HepG2 (cell line): ENCODE data around the gene GPBAR1. TPM values are rescaled to one million over a fixed set of nuclear protein-coding genes. Genes with fewer than 3 reads are reported as not detected.

Source experiments
- ATAC-seq: fragments of 200-7000 bp; cut with Tn5 transposase; 3 replicates; pipeline ENCODE4 v1.9.1; 2020; ENCODE audit warnings: mild to moderate bottlenecking, moderate library complexity
- BruUV-seq: library from RNA; stranded (reverse); fragments of 400-500 nt; replicated peaks from 2 replicates; lab custom pipeline; 2021; lab: Mats Ljungman, UMichigan
- CTCF ChIA-PET: fragments of 300-600 bp; formaldehyde crosslinking; extraction: SDS; loops from one replicate; lab custom pipeline; 2021; ENCODE audit warnings: low total read pairs, inconsistent platforms, low intra/inter-chr PET ratio; lab: Yijun Ruan, JAX
- POLR2A ChIA-PET: fragments of 350-600 bp; sonication (Branson Sonifier 250); formaldehyde crosslinking; loops from one replicate; lab custom pipeline; 2020; ENCODE audit warnings: antibody characterized with exemption, inconsistent platforms; lab: Yijun Ruan, JAX
- DNase-seq: peaks from one replicate; pipeline ENCODE4 v3.0.0-alpha.2; 2015; ENCODE audit warnings: low spot score
- FAIRE-seq: peaks from 3 replicates; lab custom pipeline; 2011; peaks lifted over from hg19 to GRCh38; lab: Jason Lieb, UNC
- H2AFZ ChIP-seq: one replicate; pipeline ENCODE4 v1.6.1; 2011; ENCODE audit warnings: low read length, inconsistent platforms
- H3K27ac ChIP-seq: fragments of 300-600 bp; 3 replicates; pipeline ENCODE4 v1.8.0; 2011; ENCODE audit warnings: mixed run types, mild to moderate bottlenecking, mixed read lengths, low read length, inconsistent platforms; ENCODE audit not compliant: insufficient read depth; ENCODE audit errors: extremely low read length
- H3K27me3 ChIP-seq, 2 experiments: fragments of 200-600 bp in 1 of 2; 2 replicates in 1 of 2; 3 replicates in 1 of 2; pipeline versions ENCODE4 v1.6.0 to v1.8.0; 2011; ENCODE audit warnings: low read length in 2 of 2, mild to moderate bottlenecking in 2 of 2, moderate library complexity in 2 of 2, inconsistent platforms in 1 of 2; ENCODE audit not compliant: insufficient read depth in 2 of 2, control insufficient read depth in 1 of 2
- H3K36me3 ChIP-seq, 2 experiments: fragments of 200-600 bp in 1 of 2; replicated peaks in 1 of 2; 2 replicates in 1 of 2; 3 replicates in 1 of 2; pipeline versions ENCODE4 v1.5.1 to v1.8.0; 2011; ENCODE audit warnings: low read length in 2 of 2, inconsistent platforms in 1 of 2; ENCODE audit not compliant: insufficient read depth in 2 of 2, control insufficient read depth in 1 of 2
- H3K4me1 ChIP-seq: 2 replicates; pipeline ENCODE4 v1.5.1; 2012; ENCODE audit warnings: low read length, inconsistent platforms; ENCODE audit not compliant: insufficient read depth
- H3K4me2 ChIP-seq: 2 replicates; pipeline ENCODE4 v1.6.0; 2011; ENCODE audit warnings: low read depth, low read length, inconsistent platforms
- H3K4me3 ChIP-seq, 3 experiments: fragments of 200-600 bp in 1 of 3; sonication (generic), shearing (Covaris generic) in 1 of 3; replicated peaks in 1 of 3; 2 replicates each; pipeline ENCODE4 v1.5.1; 2011 to 2016; ENCODE audit warnings: low read length in 3 of 3, inconsistent platforms in 2 of 3, low read depth in 2 of 3, mild to moderate bottlenecking in 2 of 3, control low read depth in 1 of 3, mixed read lengths in 1 of 3; ENCODE audit not compliant: insufficient read depth in 1 of 3
- H3K79me2 ChIP-seq: one replicate; pipeline ENCODE4 v1.6.1; 2011; ENCODE audit warnings: low read length, inconsistent platforms; ENCODE audit not compliant: insufficient read depth
- H3K9ac ChIP-seq: 2 replicates; pipeline ENCODE4 v1.6.0; 2011; ENCODE audit warnings: mild to moderate bottlenecking, low read depth, low read length, inconsistent platforms; ENCODE audit not compliant: insufficient read depth
- H3K9me3 ChIP-seq: 2 replicates; pipeline ENCODE4 v1.5.1; 2012; ENCODE audit warnings: mild to moderate bottlenecking, low read length
- H4K20me1 ChIP-seq: 2 replicates; pipeline ENCODE4 v1.6.0; 2011; ENCODE audit warnings: inconsistent platforms, mild to moderate bottlenecking, low read length, moderate library complexity; ENCODE audit not compliant: insufficient read depth
- AFF4 ChIP-seq: sonication (generic); formaldehyde crosslinking; IDR thresholded peaks from 2 replicates; pipeline ENCODE4 v1.4.0; 2020; ENCODE audit warnings: missing genetic modification reagents
- CTCF ChIP-seq: sonication (generic); formaldehyde crosslinking; IDR thresholded peaks from 2 replicates; pipeline ENCODE4 v1.5.0; 2020; ENCODE audit warnings: mild to moderate bottlenecking, missing genetic modification reagents, moderate library complexity
- HDAC1 ChIP-seq: sonication (generic); formaldehyde crosslinking; IDR thresholded peaks from 2 replicates; pipeline ENCODE4 v1.5.1; 2020; ENCODE audit warnings: mild to moderate bottlenecking, missing genetic modification reagents
- IKZF5 ChIP-seq: IDR thresholded peaks from 2 replicates; pipeline ENCODE4 v1.6.1; 2018; ENCODE audit warnings: missing genetic modification reagents, mild to moderate bottlenecking, missing compliant biosample characterization
- KDM5A ChIP-seq: fragments of 200-600 bp; sonication (generic); IDR thresholded peaks from 2 replicates; pipeline ENCODE4 v1.7.0; 2018; ENCODE audit warnings: antibody characterized with exemption, mild to moderate bottlenecking, low read length, borderline replicate concordance
- NFRKB ChIP-seq: fragments of 450-650 bp; IDR thresholded peaks from 2 replicates; pipeline ENCODE4 v1.6.1; 2017
- PAF1 ChIP-seq: IDR thresholded peaks from 2 replicates; pipeline ENCODE4 v1.6.1; 2016; ENCODE audit warnings: missing genetic modification reagents, missing compliant biosample characterization
- PHF21A ChIP-seq: sonication (generic); formaldehyde crosslinking; IDR thresholded peaks from 2 replicates; pipeline ENCODE4 v1.5.0; 2020; ENCODE audit warnings: mild to moderate bottlenecking, missing genetic modification reagents
- PPARG ChIP-seq: conservative IDR thresholded peaks from 2 replicates; pipeline ENCODE4 v1.6.1; 2016; ENCODE audit warnings: missing biosample characterization, missing genetic modification reagents
- SALL2 ChIP-seq: sonication (generic); formaldehyde crosslinking; IDR thresholded peaks from 2 replicates; pipeline ENCODE4 v1.8.1; 2023; ENCODE audit warnings: mild to moderate bottlenecking, missing genetic modification reagents, inconsistent platforms
- TEAD3 ChIP-seq: optimal IDR thresholded peaks from 2 replicates; pipeline ENCODE3; 2016; ENCODE audit warnings: borderline replicate concordance
- ZGPAT ChIP-seq: IDR thresholded peaks from 2 replicates; pipeline ENCODE4 v1.6.1; 2016; ENCODE audit warnings: mild to moderate bottlenecking
- ZSCAN25 ChIP-seq: sonication (generic); formaldehyde crosslinking; IDR thresholded peaks from 2 replicates; pipeline ENCODE4 v1.8.0; 2022; ENCODE audit warnings: mild to moderate bottlenecking, missing genetic modification reagents
- WGBS: methylation state at CpG from one replicate; pipeline ENCODE4 v1.1.6; 2017; ENCODE audit warnings: low lambda C conversion rate; 5-methylcytosine and 5-hydroxymethylcytosine counted together
- in situ Hi-C: cut with HindIII; loops from 2 replicates; pipeline ENCODE4 v1.10.0; 2017; ENCODE audit warnings: low pct_unique_long_range_greater_than_20kb; ENCODE audit not compliant: extremely low pct_ligation_motif_present
- intact Hi-C: fragments of 100-400 bp; cut with micrococcal nuclease; formaldehyde crosslinking; loops from one replicate; pipeline ENCODE4 v1.10.0; 2022; ENCODE audit not compliant: unreplicated experiment
- polyA plus RNA-seq, 8 experiments: library from polyadenylated mRNA; depleted of rRNA in 3 of 8; stranded (reverse) in 7 of 8; unstranded in 1 of 8; fragments of >200 nt; fragmentation: Illumina TruSeq in 4 of 8; extraction: Trizol in 4 of 8; gene quantifications; 2 replicates each; pipeline versions ENCODE4 v1.2.1 to v1.2.3, GENCODE V29; 2011 to 2016; ENCODE audit warnings: low read depth in 4 of 8, missing spikeins in 1 of 8, mixed read lengths in 1 of 8; ENCODE audit not compliant: insufficient read depth in 1 of 8
- total RNA-seq, 5 experiments: library from RNA; depleted of rRNA; stranded (reverse); fragments of >200 nt; fragmentation: Illumina TruSeq; extraction: Trizol; gene quantifications; 2 replicates each; pipeline ENCODE4 v1.2.3, GENCODE V29; 2016; ENCODE audit warnings: low read depth in 1 of 5

Gene GPBAR1
- total and polyA plus RNA-seq, 2 of the 13 experiments (the other 11 are each of a cell fraction or from before 2014, with no cell fraction given) = 0.05 to 0.09 TPM

DNA sequence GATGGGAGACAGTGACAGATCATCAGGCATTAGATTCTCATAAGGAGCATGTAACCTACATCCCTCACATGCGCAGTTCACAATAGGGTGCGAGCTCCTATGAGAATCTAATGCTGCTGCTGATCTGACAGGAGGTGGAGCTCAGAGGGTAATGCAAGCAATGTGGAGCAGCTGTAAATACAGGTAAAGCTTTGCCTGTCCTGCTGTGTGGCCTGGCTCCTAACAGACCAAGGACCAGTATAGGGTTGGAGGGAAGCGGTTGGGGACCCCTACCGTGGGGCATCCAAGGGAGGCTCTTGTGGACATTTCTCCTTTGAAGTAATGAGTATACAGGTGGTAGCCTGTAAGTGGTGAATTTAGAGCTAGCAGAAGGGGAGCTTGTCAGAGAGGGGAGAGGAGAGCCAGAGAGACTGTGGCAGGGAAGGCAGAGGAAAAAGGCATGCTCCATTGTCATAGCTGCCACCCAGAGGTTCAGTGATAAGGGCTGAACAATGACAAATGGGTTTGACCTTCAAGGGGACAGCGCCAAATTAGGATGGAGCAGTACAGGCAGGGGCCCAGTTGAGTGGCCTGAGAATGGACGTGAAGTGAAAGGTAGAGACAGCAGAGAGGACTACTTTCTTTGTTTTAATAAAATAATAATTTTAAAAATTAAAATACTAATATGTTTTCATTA, 46.7 kb downstream of the GPBAR1 start (continued):
- peak; percentile 27; the same call in 1 of the 2 replicates for TF ChIP-seq CTCF (CRISPR knock-in tag)
- TF ChIP-seq, all 625 proteins: peak for 5

DNA sequence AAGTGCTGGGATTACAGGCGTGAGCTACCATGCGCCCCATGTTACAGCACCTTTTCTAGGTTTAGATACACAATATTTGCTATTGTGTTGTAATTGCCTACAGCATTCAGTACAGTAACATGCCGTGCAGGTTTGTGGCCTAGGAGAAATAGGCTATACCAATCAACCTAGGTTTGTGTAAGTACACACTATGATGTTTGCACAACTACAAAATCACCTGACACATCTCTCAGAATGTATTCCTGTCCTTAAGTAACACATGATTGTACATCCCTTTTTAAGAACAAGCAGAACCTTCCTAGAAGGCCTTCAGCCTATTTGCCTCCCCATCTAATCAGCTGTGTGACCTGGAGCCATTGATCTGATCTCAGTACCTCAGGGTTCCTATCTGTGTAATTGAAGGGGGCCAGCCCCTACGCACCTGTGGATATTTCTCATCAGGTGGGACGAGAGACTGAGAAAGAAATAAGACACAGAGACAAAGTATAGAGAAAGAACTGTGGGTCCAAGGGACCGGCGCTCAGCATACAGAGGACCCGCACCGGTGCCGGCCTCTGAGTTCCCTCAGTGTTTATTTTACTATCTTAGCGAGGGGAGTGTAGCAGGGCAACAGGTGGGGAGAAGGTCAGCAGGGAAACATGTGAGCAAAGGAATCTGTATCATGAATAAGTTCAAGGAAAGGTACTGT, 50.2 kb downstream of the GPBAR1 start:
- FAIRE-seq (no peak), DNase-seq (no peak), ATAC-seq (peak; percentile 67)
- H3K4me2 ChIP-seq = peak overlapping the region; percentile 79
- ChIA-PET CTCF (interaction anchor here (2.1 kb wide), 1 partner anchor 46 kb away, joined by 6 read pairs; the partner anchor contains the start of gene CATIP), POLR2A (interaction anchor here (0.6 to 2.8 kb wide), 3 partner anchors 12 to 75 kb away, joined by 4 to 37 read pairs (median 19); partner anchors contain the start of gene TMBIM1)
- no peaks in the 10 kb centered on the region for H3K9me3 ChIP-seq
- in situ Hi-C loops (no loop called here), intact Hi-C loops (no loop called here)
- H3K36me3 ChIP-seq = no peaks in the 10 kb centered on the region
- BruUV-seq = no TSS peak
- no peak overlapping the region for H2AFZ ChIP-seq
- no peaks in the 10 kb centered on the region for H3K79me2 ChIP-seq
- H3K27me3 ChIP-seq = 0 out of 5 replicates have a peak, but pooled peaks cover 0 to 3% of the 10 kb centered on the region in 2 experiments
- WGBS = 2% methylated on average over 11 of the region's 11 CpGs
- H4K20me1 ChIP-seq = no peaks in the 10 kb centered on the region
- H3K4me1 ChIP-seq = peaks cover 74% of the 10 kb centered on the region
- peak overlapping the region; percentile 1 to 47 (median 19); a peak in 4 of 6 replicates for H3K4me3 ChIP-seq
- H3K9ac ChIP-seq = no peak overlapping the region
- H3K27ac ChIP-seq = peak overlapping the region; percentile 58
- TF ChIP-seq PPARG (CRISPR knock-in tag) = peak; percentile 69
- TF ChIP-seq PAF1 = no peak
- no peak for TF ChIP-seq NFRKB
- TF ChIP-seq KDM5A = no peak
- no peak for TF ChIP-seq HDAC1 (CRISPR knock-in tag)
- no peak for TF ChIP-seq TEAD3 (CRISPR knock-in tag)
- peak; percentile 50; the same call in 1 of the 2 replicates for TF ChIP-seq IKZF5 (CRISPR knock-in tag)
- no peak for TF ChIP-seq AFF4 (CRISPR knock-in tag)
- peak; percentile 14; the same call in 1 of the 2 replicates for TF ChIP-seq PHF21A (CRISPR knock-in tag)
- TF ChIP-seq ZGPAT (CRISPR knock-in tag) = no peak
- no peak for TF ChIP-seq SALL2
- TF ChIP-seq ZSCAN25 (CRISPR knock-in tag) = 0 out of 2 replicates have a peak, but pooled peaks have one; percentile 8
